ENCODE results near the gene STRIP1.
A peak's percentile ranks its signal among the peaks of the same experiment; 100 is the strongest.

Gene STRIP1

DNA sequence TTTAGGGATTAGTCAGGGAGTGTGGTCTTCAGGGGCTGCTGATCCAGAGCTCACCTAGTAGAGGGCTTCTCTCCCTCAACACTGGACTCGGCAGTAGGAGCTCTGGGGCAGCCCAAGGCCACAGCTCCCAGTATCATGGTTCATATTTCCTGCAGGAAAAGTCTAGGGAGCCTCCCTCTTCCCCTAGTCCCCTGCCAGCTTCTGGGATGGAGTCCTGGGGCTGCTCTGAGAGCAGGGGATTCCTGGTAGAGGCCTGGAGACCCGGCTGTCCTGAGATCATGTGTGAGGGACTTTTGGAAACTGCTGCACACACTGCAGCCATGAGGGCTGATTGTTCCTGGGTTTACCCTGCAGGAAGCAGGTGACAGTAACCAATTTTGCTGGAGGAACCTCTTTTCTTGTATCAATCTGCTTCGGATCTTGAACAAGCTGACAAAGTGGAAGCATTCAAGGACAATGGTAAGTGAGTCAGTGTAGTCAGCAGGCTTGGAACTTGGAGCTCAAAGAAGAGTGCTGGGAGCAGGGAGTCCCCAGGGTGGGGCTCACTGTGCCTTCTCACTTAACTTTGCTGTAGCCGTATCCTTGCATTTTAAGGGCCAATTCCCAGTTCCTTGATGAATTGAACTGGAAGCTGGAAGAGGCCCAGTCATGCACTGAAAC lies 16.3 kb downstream of the STRIP1 start:
- no peak for DNase-seq (ENCODE audit: low read depth, low spot score)

- peak; percentile 34 for DNase-seq (ENCODE audit: low read depth, low spot score)
Observed at GRCh38 chr1:110051262-110051648, 16.8 kb downstream of the STRIP1 start.

DNA sequence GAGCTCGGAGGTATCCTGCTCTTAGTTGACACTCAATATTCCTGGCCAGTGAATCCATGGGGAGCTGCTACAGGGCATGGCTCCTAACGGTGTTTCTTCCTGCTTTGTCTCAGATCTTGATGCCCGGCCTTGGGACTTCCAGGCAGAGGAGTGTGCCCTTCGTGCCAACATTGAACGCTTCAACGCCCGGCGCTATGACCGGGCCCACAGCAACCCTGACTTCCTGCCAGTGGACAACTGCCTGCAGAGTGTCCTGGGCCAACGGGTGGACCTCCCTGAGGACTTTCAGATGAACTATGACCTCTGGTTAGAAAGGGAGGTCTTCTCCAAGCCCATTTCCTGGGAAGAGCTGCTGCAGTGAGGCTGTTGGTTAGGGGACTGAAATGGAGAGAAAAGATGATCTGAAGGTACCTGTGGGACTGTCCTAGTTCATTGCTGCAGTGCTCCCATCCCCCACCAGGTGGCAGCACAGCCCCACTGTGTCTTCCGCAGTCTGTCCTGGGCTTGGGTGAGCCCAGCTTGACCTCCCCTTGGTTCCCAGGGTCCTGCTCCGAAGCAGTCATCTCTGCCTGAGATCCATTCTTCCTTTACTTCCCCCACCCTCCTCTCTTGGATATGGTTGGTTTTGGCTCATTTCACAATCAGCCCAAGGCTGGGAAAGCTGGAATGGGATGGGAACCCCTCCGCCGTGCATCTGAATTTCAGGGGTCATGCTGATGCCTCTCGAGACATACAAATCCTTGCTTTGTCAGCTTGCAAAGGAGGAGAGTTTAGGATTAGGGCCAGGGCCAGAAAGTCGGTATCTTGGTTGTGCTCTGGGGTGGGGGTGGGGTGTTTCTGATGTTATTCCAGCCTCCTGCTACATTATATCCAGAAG lies 19.4 kb downstream of the STRIP1 start:
- DNase-seq (ENCODE audit: low read depth, low spot score): peak; percentile 69

- no peak for DNase-seq (ENCODE audit: low read depth, low spot score)
Observed at GRCh38 chr1:110055493-110056284, 21.3 kb downstream of the STRIP1 start.

- no peak for DNase-seq (ENCODE audit: low read depth, low spot score)
Observed at GRCh38 chr1:110056285-110056683, 21.9 kb downstream of the STRIP1 start.

GRCh38 chr1:110056776-110057175 lies 22.4 kb downstream of the STRIP1 start:
- DNase-seq (ENCODE audit: low read depth, low spot score): no peak

- no peak for DNase-seq (ENCODE audit: low read depth, low spot score)
Observed at GRCh38 chr1:110057963-110058518, 23.6 kb downstream of the STRIP1 start.

GRCh38 chr1:110058591-110058990 lies 24.2 kb downstream of the STRIP1 start:
- no peak for DNase-seq (ENCODE audit: low read depth, low spot score)

- peak; percentile 46 for DNase-seq (ENCODE audit: low read depth, low spot score)
Observed at GRCh38 chr1:110059133-110059863, 24.9 kb downstream of the STRIP1 start.

- no peak for DNase-seq (ENCODE audit: low read depth, low spot score)
Observed at GRCh38 chr1:110060034-110060661, 25.7 kb downstream of the STRIP1 start.

- no peak for DNase-seq (ENCODE audit: low read depth, low spot score)
Observed at GRCh38 chr1:110060662-110061060, 26.2 kb downstream of the STRIP1 start.

GRCh38 chr1:110061341-110061740 lies 26.9 kb downstream of the STRIP1 start:
- DNase-seq (ENCODE audit: low read depth, low spot score): no peak

- DNase-seq (ENCODE audit: low read depth, low spot score): no peak
Observed at GRCh38 chr1:110062612-110063011, 28.2 kb downstream of the STRIP1 start.

- DNase-seq (ENCODE audit: low read depth, low spot score): no peak
Observed at GRCh38 chr1:110063781-110064180, 29.4 kb downstream of the STRIP1 start.

GRCh38 chr1:110064576-110065337 lies 30.3 kb downstream of the STRIP1 start:
- no peak for DNase-seq (ENCODE audit: low read depth, low spot score)

DNA sequence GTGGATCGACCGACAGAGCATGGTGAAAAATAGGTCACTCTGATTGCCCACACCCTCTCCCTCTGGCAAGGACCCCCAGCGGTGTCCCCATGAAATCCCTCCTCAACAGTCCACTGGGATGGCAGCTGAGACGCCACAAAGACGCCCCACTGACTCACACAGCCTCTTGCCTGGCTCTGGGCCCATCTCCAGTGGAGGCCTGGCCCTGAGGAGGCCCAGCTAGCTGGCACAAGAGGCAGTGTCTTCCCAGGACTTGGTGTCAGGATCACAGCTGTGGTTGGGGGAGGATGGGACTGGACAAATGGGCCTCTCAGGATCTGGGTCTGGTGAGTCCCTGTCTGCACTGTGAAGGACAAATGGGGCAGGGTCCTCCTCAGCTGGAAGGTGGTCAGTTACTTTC lies 31.4 kb downstream of the STRIP1 start:
- DNase-seq (ENCODE audit: low read depth, low spot score): no peak

DNA sequence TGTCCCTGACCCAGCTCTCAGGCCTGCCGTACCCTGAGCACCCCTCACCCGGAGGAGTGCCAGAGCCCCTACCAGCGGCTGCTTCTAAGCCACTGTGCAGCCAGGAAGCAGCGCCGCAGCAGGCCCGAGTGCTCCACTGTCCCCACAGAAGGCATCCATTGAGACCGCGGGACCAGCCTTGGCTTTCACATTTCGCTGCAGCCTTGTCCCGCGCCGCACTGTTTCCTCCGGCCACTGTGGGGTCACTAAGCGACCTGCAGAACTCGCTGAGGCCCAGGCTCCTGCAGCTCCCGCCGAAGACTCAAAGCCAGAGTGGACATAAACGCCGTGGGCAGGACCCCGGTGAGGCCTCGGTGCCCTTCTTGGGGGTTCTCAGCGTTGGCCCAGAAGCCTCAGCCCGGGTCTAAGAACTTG lies 33.1 kb downstream of the STRIP1 start:
- DNase-seq (ENCODE audit: low read depth, low spot score): no peak

DNA sequence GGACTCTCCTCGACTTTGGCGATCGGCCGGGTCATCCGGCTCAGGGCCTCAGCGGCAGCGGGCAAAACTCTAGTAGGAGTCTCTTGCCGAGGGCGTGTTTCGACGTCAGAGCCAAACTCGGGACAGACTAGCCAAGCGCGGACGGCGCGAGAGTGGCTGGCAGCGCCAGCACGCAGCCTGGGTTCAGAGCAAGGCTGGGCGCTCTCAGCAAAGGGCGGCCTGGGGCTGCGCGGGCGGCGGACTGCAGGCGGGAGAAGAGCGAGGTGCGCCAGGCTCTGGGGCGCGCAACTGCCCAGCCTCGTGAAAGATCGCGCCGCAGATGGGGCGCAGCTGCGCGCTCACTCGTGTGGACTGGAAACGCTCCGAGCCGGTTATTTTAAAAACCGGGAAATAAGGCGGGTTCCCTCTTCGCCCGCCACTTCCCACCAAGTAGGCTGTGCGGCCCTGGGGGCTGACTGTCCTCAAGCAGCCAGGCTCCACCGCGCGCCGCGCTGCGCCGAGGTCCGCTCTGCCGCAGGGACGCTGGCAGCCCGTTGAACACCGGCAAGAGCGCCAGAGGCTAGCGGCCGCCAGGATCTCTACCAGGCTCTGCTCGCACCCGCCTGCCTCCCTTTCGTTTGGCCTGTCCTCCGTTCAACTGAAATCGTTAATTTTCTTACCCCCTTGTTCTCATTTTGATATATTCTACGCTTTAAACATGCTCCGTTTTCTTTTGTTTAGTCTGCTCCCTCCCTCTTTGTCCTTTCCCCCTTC lies 33.6 kb downstream of the STRIP1 start:
- DNase-seq (ENCODE audit: low read depth, low spot score): peak; percentile 42

Measured in astrocyte of the hippocampus (primary cell).